ENCODE measurements around the gene ATP8B4.

The ATP8B4 gene

GRCh38 chr15:49855917-49856637 is 263.0 kb downstream of the ATP8B4 start:
- DNase-seq (ENCODE audit: low spot score) = no peak

GRCh38 chr15:49852756-49853155 is 266.3 kb downstream of the ATP8B4 start:
- DNase-seq (ENCODE audit: low spot score) = no peak

GRCh38 chr15:49848807-49849206 is 270.2 kb downstream of the ATP8B4 start:
- no peak for DNase-seq (ENCODE audit: low spot score)

- no peak for DNase-seq (ENCODE audit: low spot score)
These were observed 270.7 kb downstream of the ATP8B4 start for GRCh38 chr15:49848282-49848724.

- no peak for DNase-seq (ENCODE audit: low spot score)
These were observed 271.4 kb downstream of the ATP8B4 start for GRCh38 chr15:49847423-49848281.

- no peak for DNase-seq (ENCODE audit: low spot score)
These were observed 274.6 kb downstream of the ATP8B4 start for GRCh38 chr15:49844390-49844789.

- DNase-seq (ENCODE audit: low spot score) = no peak
These were observed 275.3 kb downstream of the ATP8B4 start for GRCh38 chr15:49843725-49844124.

GRCh38 chr15:49842031-49842730 is 276.9 kb downstream of the ATP8B4 start:
- no peak for DNase-seq (ENCODE audit: low spot score)

- DNase-seq (ENCODE audit: low spot score) = no peak
These were observed 286.5 kb downstream of the ATP8B4 start for GRCh38 chr15:49832511-49832910.

- DNase-seq (ENCODE audit: low spot score) = no peak
These were observed 287.6 kb downstream of the ATP8B4 start for GRCh38 chr15:49831206-49831965.

GRCh38 chr15:49830391-49830790 is 288.6 kb downstream of the ATP8B4 start:
- no peak for DNase-seq (ENCODE audit: low spot score)

- no peak for DNase-seq (ENCODE audit: low spot score)
These were observed 291.7 kb downstream of the ATP8B4 start for GRCh38 chr15:49827311-49827710.

GRCh38 chr15:49826640-49827234 is 292.3 kb downstream of the ATP8B4 start:
- no peak for DNase-seq (ENCODE audit: low spot score)

GRCh38 chr15:49824775-49825099 is 294.3 kb downstream of the ATP8B4 start:
- no peak for DNase-seq (ENCODE audit: low spot score)

GRCh38 chr15:49823987-49824774 is 294.9 kb downstream of the ATP8B4 start:
- no peak for DNase-seq (ENCODE audit: low spot score)

GRCh38 chr15:49817100-49817499 is 301.9 kb downstream of the ATP8B4 start:
- DNase-seq (ENCODE audit: low spot score) = no peak

GRCh38 chr15:49815950-49816349 is 303.1 kb downstream of the ATP8B4 start:
- DNase-seq (ENCODE audit: low spot score) = peak; percentile 32

- no peak for DNase-seq (ENCODE audit: low spot score)
These were observed 303.5 kb downstream of the ATP8B4 start for GRCh38 chr15:49815526-49815925.

- no peak for DNase-seq (ENCODE audit: low spot score)
These were observed 304.3 kb downstream of the ATP8B4 start for GRCh38 chr15:49814709-49815108.

GRCh38 chr15:49813625-49814024 is 305.4 kb downstream of the ATP8B4 start:
- DNase-seq (ENCODE audit: low spot score) = no peak

GRCh38 chr15:49810720-49811119 is 308.3 kb downstream of the ATP8B4 start:
- no peak for DNase-seq (ENCODE audit: low spot score)
